Measurements from ENCODE around the gene TFEB.

DNA sequence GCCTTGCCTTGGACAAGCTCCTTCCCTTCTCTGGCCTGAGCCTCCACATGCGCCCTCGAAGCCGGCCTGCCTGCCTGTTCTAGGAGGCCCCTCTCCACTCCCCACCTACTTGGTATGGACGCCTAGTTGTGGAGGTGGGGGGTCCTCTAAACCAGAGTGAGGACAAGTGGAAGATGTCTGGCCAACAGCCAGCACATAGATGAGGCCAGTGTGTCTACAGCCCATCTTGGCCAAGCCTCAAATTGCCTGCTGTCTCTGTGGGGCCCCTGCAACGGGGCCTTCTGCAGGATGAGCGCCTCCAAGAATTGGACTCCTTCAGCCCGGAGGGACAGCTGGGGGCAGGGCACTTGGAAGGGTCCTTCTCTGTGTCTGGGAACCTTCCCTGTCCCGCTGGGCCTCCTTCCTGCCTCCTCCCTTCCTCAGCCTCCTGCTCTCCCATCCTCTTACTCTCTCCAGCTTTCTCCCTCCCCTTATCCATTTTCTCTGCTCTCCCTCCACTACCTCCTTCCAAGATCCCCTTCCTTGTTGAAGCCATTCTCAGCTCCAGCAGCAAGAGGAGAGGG is 95.5 kb downstream of the TFEB start:
- TF ChIP-seq, protein P1, sequence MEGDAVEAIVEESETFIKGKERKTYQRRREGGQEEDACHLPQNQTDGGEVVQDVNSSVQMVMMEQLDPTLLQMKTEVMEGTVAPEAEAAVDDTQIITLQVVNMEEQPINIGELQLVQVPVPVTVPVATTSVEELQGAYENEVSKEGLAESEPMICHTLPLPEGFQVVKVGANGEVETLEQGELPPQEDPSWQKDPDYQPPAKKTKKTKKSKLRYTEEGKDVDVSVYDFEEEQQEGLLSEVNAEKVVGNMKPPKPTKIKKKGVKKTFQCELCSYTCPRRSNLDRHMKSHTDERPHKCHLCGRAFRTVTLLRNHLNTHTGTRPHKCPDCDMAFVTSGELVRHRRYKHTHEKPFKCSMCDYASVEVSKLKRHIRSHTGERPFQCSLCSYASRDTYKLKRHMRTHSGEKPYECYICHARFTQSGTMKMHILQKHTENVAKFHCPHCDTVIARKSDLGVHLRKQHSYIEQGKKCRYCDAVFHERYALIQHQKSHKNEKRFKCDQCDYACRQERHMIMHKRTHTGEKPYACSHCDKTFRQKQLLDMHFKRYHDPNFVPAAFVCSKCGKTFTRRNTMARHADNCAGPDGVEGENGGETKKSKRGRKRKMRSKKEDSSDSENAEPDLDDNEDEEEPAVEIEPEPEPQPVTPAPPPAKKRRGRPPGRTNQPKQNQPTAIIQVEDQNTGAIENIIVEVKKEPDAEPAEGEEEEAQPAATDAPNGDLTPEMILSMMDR (optimal IDR thresholded peaks at IDR 0.05 in 1 of 3, IDR thresholded peaks at IDR 0.05 in 1 of 3, conservative IDR thresholded peaks at IDR 0.05 in 1 of 3; ENCODE audit: extremely low read depth in 1 of 3, insufficient read depth in 2 of 3, low read length in 3 of 3), result no peak
- no peak for TF ChIP-seq EZH2 (IDR thresholded peaks at IDR 0.05; ENCODE audit: low read length)
